HG03439 (cell line): ENCODE data around the gene PDAP1.
"Not testable (repeated sequence)": the region's sequence is repeated elsewhere in the genome, so short reads cannot be mapped to it uniquely, and the experiment has no call there.

ENCODE experiments used
- ATAC-seq: cut with Tn5 transposase; IDR thresholded peaks from one replicate; pipeline ENCODE4 v1.9.1; 2021; ENCODE audit warnings: mild to moderate bottlenecking, moderate library complexity; ENCODE audit not compliant: unreplicated experiment

PDAP1 gene

DNA sequence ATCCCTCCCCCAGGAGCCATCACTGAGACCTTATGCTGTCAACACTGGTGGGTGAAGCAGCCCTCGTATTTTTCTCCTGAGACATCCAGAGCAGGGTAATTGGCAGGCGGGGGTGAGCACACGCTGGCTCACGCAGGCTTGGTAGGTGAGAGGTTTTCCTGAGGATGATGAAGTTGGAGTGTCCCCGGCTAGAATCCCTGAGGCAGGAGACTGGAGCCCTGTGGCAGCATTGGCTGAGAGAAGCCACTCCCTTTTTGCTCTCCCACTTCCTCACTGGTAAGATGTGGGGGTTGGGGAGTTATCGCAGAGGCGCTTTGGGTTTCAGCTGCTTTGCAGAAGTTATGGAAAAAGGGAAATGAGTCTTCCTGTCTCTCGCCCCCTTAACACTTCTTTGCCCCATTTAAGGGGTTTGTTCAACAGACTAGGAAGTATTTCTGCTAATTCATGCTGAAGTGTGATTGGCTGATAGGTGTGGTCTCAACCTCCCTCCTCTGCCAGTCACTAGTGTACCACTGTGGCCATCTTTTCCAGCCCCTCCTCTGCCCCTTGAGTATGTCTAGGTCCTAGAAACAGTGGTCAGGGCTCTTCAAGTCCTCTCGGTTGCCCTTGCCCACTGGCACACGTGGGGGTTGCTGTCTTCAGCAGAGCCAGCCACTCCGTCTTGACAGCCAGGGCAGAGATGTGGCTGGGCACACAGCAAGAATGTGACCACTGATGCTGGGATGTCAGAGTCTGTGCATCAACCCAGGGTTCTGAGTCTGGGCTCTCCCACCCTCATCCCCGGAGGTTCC, 28.2 kb downstream of the PDAP1 start:
- ATAC-seq, result no peak

DNA sequence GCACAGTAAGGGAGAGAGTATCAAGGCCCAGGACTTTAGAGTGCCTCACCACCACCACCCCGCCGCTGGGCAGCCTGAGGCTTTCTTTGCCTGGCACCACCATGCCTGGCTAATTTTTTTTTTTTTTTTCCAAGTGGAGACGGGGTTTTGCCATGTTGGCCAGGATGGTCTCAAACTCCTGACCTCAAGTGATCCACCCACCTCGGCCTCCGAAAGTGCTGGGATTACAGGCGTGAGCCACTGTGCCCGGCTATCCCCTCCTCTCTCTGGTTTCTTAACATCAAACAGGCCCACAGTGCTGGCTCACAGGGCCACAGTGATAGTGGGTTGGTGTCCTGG, 28.7 kb downstream of the PDAP1 start:
- not testable (repeated sequence) for ATAC-seq

DNA sequence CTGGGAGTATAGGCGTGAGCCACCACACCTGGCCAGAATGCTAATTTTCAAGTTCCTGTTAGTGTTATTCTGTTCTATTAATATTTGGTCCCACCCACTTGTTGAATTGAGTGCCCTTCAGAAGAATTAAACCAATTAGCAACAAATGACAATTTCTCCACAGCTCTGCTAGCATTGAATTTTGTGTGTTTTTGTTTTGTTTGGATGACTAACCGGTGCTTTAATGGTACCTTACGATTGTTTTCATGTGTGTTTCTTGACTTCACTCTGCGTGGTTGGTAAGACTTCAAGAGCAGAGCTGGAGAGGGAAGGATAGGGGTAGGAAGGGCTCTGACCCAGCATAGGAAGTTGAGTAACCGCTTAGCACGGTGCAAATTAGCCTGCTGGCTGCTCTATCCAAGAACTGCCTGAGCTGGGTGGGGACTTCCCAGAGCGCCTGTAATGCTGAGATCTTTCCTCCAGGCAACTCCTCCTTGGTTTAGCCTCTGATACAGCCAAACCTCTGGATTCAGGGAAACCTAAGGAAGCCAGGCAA, 29.3 kb downstream of the PDAP1 start:
- ATAC-seq, result no peak

DNA sequence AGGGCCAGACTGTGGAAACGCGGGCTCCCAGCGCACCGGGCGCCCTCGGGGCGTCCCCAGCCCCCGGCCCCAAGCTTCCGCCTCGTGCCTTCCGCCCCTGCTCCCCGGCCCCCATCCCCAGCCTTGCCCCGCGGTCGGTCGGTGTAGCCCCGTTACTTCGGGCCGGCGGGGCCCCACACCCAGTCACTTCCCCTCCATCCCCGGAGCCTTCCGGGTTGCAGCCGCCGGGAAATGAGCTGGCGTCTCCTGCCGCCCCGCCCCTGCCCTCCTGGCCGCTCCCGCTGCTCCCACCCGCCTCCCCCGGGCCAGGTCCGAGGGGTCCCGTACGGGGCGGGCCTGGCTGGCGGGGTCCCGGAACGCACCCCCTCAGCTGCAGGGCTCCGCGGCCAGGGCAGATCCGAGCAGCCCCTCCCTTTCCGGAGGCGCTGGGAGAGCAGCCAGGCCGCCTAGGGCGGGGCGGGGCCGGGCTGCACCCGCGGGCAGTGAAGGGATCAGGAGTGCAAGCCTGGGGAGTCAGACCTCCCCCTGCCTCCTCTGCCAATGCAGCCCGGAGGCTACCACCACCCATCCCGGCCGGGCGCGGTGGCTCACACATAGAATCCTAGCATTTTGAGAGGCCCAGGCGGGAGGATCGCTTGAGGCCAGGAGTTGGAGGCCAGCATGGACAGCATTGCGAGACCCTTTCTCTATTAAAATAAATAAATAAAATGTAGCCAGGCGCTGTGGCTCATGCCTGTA, 33.2 kb downstream of the PDAP1 start:
- peak; percentile 42 for ATAC-seq

DNA sequence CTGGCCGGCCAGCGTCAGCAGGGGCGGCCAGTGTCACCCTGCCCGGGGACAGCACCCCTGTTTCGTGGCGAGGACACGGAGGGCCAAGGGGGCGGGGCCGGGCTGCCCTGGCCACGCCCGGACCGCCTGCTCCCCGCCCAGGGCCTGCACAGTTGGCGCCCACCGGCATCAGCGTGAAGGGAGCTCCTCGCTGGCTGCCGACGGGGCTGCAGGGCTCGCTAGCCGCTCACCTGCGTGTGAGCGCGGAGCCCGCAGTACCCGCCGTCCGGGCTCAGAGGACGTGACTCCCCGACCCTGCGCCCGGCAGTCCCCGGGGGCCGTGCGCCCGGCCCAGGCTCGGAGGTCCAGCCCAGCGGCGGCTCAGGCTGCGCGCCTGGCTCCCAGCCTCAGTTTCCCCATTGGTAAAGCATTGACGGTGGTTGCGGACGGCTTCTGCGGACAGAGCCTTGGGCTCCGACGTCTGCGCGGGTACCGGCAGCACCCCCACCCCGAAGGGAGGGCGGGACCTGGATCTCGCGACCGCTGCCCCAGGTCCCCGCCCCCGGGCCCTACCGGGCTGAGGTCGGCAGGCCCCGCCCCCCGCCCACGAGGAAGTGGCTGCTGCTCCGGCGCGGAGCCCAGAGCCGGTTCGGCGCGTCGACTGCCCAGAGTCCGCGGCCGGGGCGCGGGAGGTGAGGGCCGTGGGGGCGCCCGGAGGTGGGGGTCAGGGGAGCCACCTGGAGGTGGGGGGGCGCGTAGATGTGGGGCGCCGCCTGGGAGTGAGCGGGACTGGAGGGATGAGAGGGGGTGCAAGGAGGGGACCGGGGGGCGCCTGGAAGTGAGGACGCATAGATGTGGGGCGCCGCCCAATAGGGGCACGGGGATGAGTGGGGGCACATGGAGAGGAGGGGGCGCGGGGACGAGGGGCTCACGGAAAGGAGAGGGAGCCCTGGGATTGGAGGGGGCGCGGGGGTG, 34.0 kb downstream of the PDAP1 start, which contains the start of gene ARPC1B:
Gene ARPC1B (plus strand): TSS at position 620 of the 954 bp plus-strand sequence. CDS start 10,985 bp downstream, outside the sequence.
- ATAC-seq, result peak; percentile 53

DNA sequence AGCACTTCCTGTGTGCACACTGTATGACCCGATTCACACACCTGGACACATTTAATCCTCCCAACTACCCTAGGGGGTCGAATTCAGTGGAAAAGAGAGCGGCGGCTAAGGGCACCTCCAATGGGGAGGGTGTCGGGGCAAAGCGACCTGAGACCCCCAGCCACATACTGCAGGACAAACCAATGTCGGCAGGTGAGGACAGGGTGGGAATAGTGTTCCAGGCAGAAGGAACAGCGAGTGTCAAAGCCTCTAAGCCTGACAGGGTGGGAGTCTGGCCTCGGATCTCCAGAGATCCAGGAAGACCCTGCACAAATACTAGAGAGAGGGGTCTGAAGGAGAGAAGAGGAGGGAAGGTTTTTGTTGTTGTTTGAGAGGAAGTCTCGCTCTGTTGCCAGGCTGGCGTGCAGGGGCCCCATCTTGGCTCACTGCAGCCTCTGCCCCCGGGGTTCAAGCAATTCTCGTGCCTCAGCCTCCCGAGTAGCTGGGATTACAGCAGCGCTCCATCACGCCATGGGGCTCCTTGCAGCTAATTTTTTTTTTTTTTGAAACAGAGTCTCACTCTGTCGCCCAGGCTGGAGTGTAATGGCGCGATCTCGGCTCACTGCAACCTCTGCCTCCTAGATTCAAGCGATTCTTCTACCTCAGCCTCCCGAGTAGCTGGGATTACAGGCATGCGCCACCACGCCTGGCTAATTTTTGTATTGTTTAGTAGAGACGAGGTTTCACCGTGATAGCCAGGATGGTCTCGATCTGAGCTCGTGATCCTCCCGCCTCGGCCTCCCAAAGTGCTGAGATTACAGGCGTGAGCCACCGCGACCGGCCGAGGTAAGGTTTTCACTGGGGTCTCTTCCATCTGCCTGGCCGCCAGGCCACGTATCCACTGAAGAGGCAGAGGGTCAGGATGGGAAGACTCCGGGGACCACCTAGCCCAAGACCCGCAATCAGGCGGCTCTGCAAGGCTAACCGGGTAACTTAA, 35.0 kb downstream of the PDAP1 start:
- ATAC-seq, result no peak

DNA sequence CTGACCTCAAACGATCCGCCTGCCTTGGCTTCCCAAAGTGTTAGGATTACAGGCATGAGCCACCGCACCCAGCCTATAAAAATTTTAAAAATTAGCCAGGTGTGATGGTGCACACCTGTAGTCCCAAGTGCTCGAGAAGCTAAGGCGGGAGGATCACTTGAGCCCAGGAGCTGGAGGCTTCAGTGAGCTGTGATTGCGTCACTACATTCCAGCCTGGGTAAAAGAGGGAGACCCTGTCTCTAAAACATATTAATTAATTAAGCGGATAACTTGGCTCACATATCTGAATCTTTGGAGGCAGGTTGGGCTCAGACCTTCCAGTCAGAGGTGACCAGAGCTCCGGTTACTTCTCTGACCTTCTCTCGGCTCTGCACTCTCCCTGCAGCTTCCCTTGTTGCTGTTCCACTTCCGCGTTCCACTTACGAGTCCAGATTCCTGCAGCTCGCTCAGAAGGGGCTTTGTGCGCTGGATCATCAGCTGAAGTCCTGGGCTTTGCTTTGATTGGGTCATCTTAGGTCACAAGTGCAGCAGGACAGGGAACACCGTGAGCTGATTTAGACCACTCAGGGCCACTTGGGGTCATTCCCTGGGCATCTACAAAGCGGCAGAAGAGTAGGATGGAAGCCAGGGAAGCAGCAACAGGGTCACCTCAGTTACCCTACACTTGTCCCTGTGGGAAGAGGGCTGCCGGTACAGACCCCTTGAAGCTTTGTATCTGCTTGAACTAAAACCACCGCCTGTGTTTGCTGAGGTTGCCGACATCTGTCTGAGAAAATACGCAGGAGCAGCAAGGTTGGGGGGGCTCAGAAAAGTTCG, 35.9 kb downstream of the PDAP1 start:
- ATAC-seq, result no peak

DNA sequence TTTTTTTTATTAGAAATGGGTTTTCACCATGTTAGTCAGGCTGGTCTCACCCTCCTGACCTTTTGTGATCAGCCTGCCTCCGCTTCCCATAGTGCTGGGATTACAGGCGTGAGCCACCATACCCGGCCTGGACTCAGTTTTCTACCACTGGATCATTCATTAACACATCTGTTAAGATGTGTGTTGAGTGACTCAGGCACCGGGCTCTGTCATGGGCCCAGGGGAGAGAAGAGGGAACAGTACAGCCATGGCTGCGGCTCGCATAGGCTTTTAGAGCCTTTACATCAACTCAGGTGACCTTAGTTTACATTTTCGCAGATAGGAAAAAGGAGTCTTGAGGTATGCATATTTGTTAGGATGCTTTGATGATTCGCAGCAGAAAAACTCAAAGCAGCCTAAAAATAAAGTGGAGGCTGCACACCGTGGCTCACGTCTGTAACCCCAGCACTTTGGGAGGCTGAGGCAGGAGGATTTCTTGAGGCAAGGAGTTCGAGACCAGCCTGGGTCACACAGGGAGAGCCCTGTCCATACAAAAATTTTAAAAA, 36.9 kb downstream of the PDAP1 start:
- ATAC-seq, result no peak

DNA sequence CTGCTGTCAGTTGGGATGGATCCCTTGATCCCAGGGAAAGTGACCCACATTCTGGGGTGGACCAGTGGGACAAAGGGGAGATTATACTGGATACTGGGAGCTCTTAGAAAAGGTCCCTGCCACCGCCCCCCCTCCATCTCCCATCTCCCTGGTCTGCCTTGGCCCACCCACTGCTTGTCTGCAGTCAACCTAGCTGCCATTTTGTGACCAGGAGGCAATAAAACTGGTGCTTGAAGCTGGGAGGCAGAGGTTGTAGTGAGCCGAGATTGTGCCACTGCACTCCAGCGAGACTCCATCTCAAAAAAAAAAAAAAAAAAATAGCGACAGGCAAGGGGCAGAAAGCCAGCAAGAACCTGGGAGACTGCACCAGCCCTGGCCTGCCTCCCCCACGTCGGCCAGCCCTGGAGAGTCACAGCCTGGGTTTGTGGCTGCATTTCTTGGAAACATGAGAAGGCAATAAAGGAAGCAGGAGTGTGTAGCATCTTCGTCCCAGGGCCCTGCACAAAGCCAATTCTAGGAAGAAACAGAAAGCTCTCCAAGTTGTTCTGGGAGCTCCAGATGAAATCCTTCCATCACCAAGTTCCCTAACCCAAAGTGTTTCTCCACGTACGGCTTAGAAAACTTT, 38.5 kb downstream of the PDAP1 start:
- no peak for ATAC-seq

DNA sequence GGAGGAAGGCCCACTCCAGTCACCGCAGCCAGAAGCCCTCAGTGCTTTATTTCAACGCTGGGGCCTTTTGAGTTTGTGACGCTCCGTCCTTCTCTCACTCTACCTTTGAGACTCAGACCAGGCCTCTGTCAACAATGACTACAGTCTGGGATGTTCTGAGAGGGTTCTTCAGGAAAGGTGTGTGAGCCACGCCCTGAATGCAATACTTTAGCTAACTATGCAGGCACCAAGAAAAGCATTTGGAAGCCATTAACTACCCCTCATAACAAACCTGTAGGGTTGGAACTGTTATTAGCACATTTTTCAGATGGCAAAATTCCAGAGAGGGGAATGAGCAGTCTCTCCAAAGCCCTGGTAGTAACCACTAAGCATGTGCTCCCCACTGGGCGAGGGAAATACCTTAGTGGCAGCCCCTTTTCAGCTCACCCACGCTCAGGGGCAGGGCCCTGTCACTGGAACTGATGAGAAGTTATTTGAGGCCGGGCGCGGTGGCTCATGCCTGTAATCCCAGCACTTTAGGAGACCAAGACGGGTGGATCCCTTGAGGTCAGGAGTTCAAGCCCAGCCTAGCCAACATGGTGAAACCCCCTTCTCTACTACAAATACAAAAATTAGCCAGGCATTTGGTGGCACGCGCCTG, 39.5 kb downstream of the PDAP1 start:
- no peak for ATAC-seq

DNA sequence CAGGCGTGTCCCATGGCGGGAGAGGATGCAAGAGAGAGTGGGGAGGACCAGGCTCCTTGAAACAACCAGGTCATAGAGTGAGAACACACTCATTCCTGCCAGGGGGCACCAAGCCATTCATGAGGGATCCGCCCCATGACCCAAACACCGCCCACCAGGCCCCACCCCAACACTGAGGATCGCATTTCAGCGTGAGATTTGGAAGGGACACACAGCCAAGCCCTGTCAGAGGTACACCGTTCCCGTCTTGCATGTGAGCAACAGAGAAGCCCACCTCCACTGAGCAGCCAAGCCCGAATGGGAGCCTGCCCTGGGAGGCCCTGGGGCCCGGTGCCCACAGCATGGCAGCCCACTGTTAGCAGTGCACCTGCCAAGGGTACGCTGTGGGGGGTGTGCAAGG, 41.8 kb downstream of the PDAP1 start:
- ATAC-seq, result no peak

DNA sequence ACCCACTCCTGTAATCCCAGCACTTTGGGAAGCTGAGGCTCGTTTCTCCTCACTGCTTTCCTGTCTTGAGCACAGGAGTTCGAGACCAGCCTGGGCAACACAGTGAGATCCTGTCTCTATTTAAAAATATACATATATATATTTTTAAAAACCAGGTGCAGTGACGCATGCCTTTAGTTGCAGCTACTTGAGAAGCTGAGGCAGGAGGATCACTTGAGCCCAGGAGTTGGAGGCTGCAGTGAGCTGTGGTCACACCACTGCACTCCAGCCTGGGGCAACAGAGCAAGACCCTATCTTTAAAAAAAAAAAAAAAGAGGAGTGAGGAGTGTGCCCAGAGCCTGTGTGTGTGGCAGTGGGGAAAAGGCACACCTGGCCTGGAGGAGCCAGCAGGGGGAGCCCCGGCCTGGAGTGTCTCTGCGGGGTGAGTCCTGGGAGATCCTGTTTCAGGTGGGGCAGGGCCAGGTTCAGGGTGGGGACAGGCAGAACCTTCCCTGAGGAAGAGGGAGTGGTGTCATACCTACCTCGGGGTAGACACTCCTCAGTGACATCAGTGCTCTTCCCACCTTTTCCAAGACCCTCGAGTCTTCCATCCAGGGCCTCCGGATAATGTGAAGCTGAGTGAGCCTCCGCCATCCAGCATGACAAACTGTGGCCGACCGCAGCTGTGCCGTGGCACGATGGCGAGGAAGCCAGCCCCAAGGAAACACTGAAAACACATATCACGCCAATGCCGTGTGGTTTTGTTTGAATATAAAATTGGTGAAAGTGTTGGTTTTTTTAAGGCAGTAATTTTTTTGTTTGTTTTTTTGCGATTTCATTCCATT, 42.9 kb downstream of the PDAP1 start:
- ATAC-seq, result no peak

DNA sequence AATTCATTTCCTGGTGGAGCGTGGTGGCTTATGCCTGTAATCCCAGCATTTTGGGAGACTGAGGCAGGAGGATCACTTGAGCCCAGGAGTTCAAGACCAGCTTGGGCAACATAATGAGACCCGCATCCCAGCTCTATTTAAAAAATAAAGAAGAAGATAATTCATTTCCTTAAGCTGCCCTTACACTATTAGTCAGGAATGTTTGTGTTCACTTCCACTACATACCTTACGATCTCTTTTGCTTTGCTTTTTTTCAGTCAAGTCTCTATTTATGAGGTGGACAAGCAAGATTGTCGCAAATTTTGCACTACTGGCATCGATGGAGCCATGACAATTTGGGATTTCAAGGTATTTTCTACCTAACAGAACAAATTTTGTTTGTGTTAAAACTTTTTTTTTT, 45.1 kb downstream of the PDAP1 start:
- no peak for ATAC-seq

DNA sequence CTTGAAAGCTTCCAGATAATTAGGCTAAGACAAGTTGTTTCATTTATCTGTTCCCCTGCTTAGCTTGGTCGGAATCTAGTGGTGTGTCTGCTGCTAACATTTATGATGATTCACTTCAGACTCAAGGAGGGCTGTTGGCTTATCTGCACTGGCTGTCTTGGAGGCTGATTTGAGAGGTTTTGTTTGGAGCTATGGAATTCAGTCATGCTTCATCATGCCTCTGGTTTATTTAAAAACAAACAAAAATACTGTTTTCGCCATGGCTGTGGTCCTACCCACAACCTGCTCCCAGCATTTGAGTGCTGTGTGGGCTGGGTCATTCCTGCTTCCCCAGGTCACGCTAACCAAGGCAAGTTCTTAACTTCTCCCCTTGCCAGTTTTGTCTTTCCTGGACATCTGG, 45.6 kb downstream of the PDAP1 start:
- no peak for ATAC-seq

DNA sequence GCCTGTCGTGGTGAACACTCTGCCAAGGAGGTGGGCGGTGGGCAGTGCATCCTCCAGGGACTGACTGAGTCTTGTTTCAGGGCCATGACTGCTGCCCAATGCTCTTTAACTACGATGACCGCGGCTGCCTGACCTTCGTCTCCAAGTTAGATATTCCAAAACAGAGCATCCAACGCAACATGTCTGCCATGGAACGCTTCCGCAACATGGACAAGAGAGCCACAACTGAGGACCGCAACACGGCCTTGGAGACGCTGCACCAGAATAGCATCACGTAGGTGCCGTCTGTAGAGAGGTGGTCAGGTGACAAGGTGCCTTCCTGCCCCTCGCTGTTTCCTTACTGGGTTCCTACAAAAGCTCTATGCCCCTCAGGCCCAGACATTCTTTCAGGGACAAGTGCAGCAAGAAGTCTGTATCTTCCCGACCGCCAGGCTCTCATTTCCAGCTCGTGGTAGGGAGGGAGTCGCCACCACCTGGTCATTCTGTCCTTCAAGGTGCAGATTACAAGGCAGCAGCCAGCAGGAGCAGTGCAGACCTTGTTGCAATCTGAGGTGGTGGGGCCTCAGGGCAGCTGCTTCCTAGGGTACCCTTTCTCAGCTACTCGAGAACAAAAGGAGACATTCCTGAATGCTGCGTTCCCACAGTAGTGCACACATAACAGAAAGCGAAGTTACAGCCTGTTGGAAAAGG, 48.8 kb downstream of the PDAP1 start:
- no peak for ATAC-seq

DNA sequence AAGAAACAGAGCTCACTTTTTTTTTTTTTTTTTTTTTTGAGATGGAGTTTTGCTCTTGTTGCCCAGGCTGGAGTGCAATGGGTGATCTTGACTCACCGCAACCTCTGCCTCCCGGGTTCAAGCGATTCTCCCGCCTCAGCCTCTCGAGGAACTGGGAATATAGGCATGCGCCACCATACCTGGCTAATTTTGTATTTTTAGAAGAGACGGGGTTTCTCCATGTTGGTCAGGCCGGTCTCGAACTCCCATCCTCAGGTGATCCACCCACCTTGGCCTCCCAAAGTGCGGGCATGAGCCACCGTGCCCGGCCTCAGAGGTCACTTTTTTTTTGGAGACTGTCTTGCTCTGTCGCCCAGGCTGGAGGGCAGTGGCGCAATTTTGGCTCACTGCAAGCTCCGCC, 49.9 kb downstream of the PDAP1 start:
- not testable (repeated sequence) for ATAC-seq
